Sigmoid colon (tissue), 4 donors: ENCODE data around the gene PTPRQ.

Experiments used
- CTCF ChIP-seq, 4 experiments: fragments of 450-650 bp in 3 of 4; fragments of 200-600 bp in 1 of 4; IDR thresholded peaks; one replicate each; pipeline ENCODE4 v1.5.1; 2016 to 2019; ENCODE audit warnings: antibody characterized with exemption in 4 of 4, mild to moderate bottlenecking in 3 of 4, moderate library complexity in 2 of 4
- EP300 ChIP-seq, 4 donors: sonication (generic); formaldehyde crosslinking; IDR thresholded peaks; one replicate each; pipeline ENCODE4 v1.6.1; 2017; ENCODE audit warnings: antibody characterized with exemption in 4 of 4
- POLR2AphosphoS5 ChIP-seq, 4 donors: sonication (generic); formaldehyde crosslinking; IDR thresholded peaks; one replicate each; pipeline ENCODE4 v1.6.1; 2017; ENCODE audit warnings: antibody characterized with exemption in 4 of 4

GRCh38 chr12:80493466-80493865, 49.4 kb downstream of the PTPRQ start:
- TF ChIP-seq CTCF (IDR thresholded peaks at IDR 0.05) (no peak), EP300 (IDR thresholded peaks at IDR 0.05) (no peak), POLR2AphosphoS5 (IDR thresholded peaks at IDR 0.05) (no peak)
